Measurements from ENCODE around the gene MAMDC4.

Gene MAMDC4

DNA sequence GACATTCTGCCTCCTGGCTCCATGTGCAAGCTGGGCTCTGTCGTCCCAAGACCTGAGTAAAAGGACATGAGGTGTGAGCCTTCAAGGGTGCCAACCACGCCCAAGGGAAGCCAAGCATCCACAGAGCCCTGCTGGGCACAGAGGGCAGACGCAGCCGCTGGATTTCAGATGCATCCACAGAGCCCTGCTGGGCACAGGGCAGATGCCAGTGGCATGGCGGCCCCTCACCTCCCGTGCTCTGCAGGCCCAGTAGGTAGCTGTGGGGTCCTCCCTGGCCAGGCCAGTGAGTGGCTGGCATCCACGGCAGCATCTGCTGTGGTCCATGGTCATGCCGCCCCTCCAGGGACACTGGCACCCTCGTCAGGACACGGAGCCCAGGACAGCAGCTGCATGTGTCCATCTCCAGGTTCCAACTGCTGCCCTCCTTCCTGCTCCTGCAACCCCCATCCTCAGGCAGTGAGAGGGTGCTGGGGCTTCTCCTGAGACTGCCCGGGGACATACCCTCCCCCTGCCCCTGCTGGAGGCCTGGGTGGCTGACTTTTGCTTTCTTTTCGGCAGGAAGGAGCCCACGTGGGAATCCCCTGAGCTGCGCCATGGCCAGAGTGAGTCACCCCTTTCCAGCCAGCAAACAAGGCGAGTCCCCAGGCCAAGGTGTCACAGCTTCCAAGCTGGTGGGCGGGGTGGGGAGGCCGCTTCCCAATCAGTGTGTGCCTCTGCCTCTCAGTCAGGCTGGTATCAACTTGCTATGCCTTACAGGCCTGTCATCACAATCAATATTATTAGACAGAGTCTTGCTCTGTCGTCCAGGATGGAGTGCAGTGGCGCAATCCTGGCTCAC lies 30.2 kb downstream of the MAMDC4 start:
- TF ChIP-seq, protein P1, sequence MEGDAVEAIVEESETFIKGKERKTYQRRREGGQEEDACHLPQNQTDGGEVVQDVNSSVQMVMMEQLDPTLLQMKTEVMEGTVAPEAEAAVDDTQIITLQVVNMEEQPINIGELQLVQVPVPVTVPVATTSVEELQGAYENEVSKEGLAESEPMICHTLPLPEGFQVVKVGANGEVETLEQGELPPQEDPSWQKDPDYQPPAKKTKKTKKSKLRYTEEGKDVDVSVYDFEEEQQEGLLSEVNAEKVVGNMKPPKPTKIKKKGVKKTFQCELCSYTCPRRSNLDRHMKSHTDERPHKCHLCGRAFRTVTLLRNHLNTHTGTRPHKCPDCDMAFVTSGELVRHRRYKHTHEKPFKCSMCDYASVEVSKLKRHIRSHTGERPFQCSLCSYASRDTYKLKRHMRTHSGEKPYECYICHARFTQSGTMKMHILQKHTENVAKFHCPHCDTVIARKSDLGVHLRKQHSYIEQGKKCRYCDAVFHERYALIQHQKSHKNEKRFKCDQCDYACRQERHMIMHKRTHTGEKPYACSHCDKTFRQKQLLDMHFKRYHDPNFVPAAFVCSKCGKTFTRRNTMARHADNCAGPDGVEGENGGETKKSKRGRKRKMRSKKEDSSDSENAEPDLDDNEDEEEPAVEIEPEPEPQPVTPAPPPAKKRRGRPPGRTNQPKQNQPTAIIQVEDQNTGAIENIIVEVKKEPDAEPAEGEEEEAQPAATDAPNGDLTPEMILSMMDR (IDR thresholded peaks at IDR 0.05): no peak

DNA sequence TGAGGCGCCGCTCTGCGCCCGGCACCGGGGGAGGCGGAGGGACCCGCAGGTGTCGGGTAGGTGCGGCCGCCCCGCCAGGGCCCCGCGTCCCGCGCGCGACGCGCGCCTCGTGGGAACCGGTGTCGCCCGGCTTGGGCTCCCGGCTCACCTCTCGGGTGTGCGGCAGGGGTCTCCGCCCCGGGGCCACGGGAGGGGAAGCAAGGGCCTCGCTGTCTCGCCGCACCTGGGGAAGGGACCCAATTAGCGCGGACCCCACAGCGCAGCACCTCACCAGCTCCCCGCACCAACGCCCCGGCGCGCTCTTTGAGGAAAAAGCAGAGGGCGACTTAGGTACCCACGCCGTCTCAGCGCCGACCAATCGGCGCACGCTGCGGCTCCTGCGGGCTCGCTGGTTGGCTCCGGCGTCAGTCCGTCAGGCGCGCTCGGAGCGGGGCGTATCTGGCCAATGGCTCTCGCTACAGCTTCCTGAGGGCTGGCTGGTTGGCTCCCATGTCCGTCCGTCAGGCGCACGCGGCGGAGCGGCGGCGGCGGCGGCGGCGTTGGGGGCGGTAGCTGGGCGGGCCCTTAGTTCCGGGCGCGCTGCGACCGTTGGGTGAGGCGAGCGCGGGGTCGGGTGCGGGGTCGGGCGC lies 33.9 kb downstream of the MAMDC4 start, which contains the start of gene TRAF2:
Gene TRAF2 (plus strand): TSS at position 567 of the 629 bp plus-strand sequence. CDS start 12,225 bp downstream, outside the sequence.
- TF ChIP-seq, protein P1 (IDR thresholded peaks at IDR 0.05): no peak

DNA sequence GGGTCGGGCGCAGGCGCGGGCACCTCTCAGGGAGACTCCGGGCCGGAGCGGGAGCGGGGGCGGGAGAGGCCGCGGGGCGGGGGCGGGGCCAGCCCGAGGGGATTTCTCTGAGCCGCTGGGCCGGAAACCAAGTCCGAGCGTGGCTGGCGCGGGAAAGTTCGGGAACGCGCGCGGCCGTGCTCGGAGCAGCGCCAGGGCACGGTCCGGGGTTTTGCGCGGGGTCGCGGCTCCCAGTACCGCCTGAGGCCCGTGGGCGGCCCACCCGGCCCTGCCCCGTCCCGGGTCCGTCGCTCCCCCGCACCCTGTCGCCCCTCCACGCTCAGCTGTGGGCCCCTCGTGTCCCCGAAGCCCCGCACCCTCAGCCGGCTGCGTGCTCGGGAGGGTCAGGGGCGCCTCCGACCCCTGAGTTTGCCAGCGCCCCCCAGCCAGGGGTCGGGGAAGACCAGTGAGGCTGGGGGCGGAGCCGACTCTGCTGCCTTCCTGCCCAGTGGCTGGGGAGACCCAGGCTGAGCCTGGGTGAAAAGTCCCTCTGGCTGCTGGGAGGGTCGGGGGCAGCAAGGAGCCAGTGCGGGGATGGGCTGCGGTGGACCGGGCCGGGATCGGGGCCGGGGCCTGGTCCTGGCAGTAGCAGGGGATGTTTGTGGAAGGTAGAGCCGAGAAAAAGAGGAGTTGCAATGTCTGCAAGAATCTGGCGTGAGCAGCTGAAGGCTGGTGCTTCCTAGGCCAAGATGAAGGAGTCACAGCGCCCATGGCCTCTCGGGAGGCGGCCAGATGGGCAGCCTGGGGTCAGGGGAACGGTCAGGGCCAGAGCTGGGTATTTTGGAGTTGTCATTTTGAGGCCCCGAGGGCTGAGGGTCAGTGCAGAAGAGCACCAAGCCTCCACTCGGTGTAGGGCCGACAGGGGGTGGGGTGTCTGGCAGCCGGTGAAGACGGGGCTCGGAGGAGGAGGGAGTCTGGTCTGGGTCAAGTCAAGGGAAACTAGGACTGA lies 34.8 kb downstream of the MAMDC4 start:
- TF ChIP-seq, protein P1 (IDR thresholded peaks at IDR 0.05): no peak

DNA sequence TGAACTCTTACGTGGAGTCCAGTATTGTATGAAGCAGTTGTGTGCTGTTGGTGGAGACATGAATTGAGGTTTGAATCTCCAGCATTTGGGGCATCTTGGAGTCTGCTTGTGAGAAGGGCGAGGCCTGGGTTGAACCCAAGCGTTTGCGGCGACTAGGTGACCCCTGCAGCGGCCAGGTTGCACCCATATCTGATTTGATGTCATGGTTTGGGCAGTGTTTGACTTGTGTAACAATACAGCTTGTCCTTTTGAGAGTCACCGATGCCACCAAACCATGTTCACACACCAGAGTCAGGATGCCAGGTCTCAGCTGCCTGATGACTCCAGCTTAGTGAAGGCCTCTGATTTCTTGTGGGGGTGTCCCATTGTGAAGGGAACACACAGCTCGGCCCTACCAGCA lies 36.3 kb downstream of the MAMDC4 start:
- TF ChIP-seq, protein P1 (IDR thresholded peaks at IDR 0.05): no peak

DNA sequence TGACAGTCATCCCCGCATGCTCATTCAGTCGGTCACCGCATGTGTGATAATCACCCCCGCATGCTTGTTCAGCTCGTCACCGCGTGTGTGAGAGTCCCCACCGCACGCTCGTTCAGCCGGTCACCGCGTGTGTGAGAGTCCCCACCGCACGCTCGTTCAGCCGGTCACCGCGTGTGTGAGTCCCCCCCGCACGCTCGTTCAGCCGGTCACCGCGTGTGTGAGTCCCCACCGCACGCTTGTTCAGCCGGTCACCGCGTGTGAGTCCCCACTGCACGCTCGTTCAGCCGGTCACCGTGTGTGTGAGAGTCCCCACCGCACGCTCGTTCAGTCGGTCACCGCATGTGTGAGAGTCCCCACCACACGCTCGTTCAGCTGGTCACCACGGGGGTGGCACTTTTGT lies 37.7 kb downstream of the MAMDC4 start:
- TF ChIP-seq, protein P1 (IDR thresholded peaks at IDR 0.05): no peak

DNA sequence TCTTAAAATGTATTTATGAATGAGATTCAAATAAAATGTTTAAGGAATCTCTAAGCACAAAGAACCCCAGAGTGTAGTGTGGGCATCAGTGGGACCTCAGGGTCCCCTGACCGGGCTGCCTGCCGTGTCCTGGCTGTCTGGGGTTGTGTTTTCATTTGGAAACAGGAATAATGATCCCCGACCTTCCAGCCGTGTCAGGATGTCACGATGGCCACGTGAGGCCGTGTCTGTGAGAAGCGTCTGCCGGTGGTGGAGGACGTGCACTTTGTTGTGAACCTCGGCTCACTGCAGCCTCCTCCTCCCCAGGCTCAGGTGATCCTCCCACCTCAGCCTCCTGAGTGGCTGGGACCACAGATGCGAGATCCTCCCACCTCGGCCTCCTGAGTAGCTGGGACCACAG lies 38.5 kb downstream of the MAMDC4 start:
- TF ChIP-seq, protein P1 (IDR thresholded peaks at IDR 0.05): no peak

DNA sequence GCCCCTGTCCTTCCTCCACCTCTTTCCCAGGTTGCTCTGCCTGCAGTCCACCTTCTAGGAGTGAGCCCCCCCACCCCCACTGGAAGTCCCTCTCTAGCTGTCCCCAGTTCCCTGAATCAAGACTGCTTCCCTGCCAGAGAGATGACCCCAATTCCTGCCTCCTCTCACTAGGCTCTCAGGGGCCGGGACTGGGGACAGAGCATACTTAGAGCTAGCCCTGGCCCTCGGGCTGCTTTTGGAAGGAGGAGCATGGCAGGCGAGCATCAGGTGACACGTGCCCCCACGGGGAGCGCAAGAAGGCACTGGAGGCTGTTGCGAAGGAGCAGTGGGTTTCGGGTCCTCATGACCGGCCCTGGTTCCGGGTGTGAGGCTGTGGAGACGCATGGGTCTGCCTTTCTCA lies 43.9 kb downstream of the MAMDC4 start:
- TF ChIP-seq, protein P1 (IDR thresholded peaks at IDR 0.05): no peak
